Vagina (tissue), 2 donors: ENCODE measurements around the gene AREL1. TPM values are rescaled to one million over a fixed set of nuclear protein-coding genes. Genes with fewer than 3 reads are reported as not detected.

Experiments
- DNase-seq, 2 donors: peaks; one replicate each; pipeline ENCODE4 v3.0.0-alpha.2; 2017; ENCODE audit errors: extremely low spot score in 2 of 2
- H3K27ac ChIP-seq: fragments of 200-600 bp; sonication (generic); one replicate; pipeline ENCODE4 v1.5.1; 2019
- H3K27me3 ChIP-seq: fragments of 200-600 bp; sonication (generic); one replicate; pipeline ENCODE4 v1.5.1; 2019
- H3K36me3 ChIP-seq, 2 donors: fragments of 200-600 bp; sonication (generic); one replicate each; pipeline ENCODE4 v1.5.1; 2017 to 2019
- H3K4me1 ChIP-seq: fragments of 200-600 bp; sonication (generic); one replicate; pipeline ENCODE4 v1.5.1; 2019
- H3K4me3 ChIP-seq, 2 donors: fragments of 200-600 bp; sonication (generic); 1 replicate in 1 of 2; 2 replicates in 1 of 2; pipeline ENCODE4 v1.5.1; 2016 to 2019
- H3K9me3 ChIP-seq: fragments of 200-600 bp; sonication (generic); one replicate; pipeline ENCODE4 v1.5.1; 2019
- POLR2A ChIP-seq, 2 donors: fragments of 450-650 bp; IDR thresholded peaks; one replicate each; pipeline ENCODE4 v1.6.1; 2017; ENCODE audit warnings: antibody characterized with exemption in 2 of 2, mild to moderate bottlenecking in 2 of 2, moderate library complexity in 2 of 2
- POLR2AphosphoS5 ChIP-seq, 2 donors: sonication (generic); formaldehyde crosslinking; IDR thresholded peaks; one replicate each; pipeline ENCODE4 v1.9.0; 2017; ENCODE audit warnings: antibody characterized with exemption in 2 of 2, mild to moderate bottlenecking in 2 of 2, low read depth in 1 of 2; ENCODE audit not compliant: insufficient read depth in 1 of 2
- intact Hi-C: fragments of 100-400 bp; cut with DNase I; formaldehyde crosslinking; loops from one replicate; pipeline ENCODE4 v1.15.1; 2023
- total RNA-seq: library from RNA; depleted of rRNA; stranded (reverse); fragments of >200 nt; gene quantifications from one replicate; pipeline ENCODE4 v1.2.3, GENCODE V29; 2016
- TF ChIP-seq, protein P1 (sequence below), 3 experiments: fragments of 450-650 bp in 2 of 3; fragments of 200-600 bp in 1 of 3; sonication (generic) in 1 of 3; IDR thresholded peaks; one replicate each; pipeline ENCODE4 v1.5.1; 2017 to 2019; ENCODE audit warnings: antibody characterized with exemption in 3 of 3, mild to moderate bottlenecking in 2 of 3, moderate library complexity in 2 of 3

The AREL1 gene
- total RNA-seq, 1 donor from 2014 or later = 32.7 TPM

DNA sequence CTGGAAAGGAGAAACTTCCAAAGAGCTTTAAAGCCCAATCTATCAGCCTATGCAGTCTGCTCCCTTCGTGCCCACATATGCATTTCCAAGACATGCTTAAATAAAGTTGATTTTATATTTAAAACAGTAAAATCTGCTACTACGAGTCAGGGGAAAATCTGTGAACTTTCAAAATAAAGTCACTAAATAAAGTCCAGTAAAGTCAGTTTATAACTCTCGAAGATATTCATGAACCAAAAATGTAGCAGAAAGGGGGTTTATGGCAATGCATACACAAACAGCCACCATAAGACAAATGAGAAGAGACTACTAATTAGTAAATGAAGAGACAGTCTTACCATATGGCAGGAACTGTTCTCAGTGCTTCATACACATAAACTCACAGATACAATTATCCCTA, 19.7 kb downstream of the AREL1 start:
- no peak for DNase-seq
- intact Hi-C loops = no loop called here
- H3K27me3 ChIP-seq = no peaks in the 10 kb centered on the region
- no peaks in the 10 kb centered on the region for H3K4me1 ChIP-seq
- no peaks in the 10 kb centered on the region for H3K9me3 ChIP-seq
- no peak overlapping the region for H3K4me3 ChIP-seq
- H3K27ac ChIP-seq = no peak overlapping the region
- TF ChIP-seq, protein P1, sequence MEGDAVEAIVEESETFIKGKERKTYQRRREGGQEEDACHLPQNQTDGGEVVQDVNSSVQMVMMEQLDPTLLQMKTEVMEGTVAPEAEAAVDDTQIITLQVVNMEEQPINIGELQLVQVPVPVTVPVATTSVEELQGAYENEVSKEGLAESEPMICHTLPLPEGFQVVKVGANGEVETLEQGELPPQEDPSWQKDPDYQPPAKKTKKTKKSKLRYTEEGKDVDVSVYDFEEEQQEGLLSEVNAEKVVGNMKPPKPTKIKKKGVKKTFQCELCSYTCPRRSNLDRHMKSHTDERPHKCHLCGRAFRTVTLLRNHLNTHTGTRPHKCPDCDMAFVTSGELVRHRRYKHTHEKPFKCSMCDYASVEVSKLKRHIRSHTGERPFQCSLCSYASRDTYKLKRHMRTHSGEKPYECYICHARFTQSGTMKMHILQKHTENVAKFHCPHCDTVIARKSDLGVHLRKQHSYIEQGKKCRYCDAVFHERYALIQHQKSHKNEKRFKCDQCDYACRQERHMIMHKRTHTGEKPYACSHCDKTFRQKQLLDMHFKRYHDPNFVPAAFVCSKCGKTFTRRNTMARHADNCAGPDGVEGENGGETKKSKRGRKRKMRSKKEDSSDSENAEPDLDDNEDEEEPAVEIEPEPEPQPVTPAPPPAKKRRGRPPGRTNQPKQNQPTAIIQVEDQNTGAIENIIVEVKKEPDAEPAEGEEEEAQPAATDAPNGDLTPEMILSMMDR (IDR thresholded peaks at IDR 0.05) = no peak
- TF ChIP-seq POLR2A (IDR thresholded peaks at IDR 0.05) (no peak), POLR2AphosphoS5 (IDR thresholded peaks at IDR 0.05; ENCODE audit: insufficient read depth in 1 of 2, low read depth in 1 of 2) (no peak)
- peaks cover 0 to 20% of the 10 kb centered on the region in 2 donors for H3K36me3 ChIP-seq

DNA sequence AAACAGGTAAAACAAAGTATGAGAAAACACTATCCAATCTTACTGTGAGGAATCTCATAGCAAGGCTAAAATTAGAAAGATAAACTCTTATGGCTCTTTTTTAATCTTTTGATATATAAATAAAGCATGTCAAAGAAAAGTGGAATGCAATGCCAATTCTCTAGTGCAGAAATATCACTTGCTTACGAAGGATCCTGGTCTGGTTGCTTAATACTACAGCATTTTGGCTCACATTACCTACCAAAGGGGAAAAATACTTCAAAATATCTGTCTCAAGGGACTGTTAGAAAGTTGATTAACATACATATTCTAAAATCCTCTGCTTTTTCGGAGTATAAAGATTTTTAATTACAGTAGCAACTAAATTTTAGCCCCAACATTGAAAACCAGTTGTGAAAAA, 21.4 kb downstream of the AREL1 start:
- TF ChIP-seq POLR2A (IDR thresholded peaks at IDR 0.05) = no peak
- no peak for TF ChIP-seq POLR2AphosphoS5 (IDR thresholded peaks at IDR 0.05; ENCODE audit: insufficient read depth in 1 of 2, low read depth in 1 of 2)
- TF ChIP-seq, protein P1 (IDR thresholded peaks at IDR 0.05) = no peak
- no peak for DNase-seq
- Histone ChIP-seq H3K27ac (no peak overlapping the region), H3K36me3 (peaks cover 0 to 22% of the 10 kb centered on the region in 2 donors), H3K4me3 (no peak overlapping the region), H3K4me1 (no peaks in the 10 kb centered on the region), H3K27me3 (no peaks in the 10 kb centered on the region), H3K9me3 (no peaks in the 10 kb centered on the region)
- intact Hi-C loops = no loop called here

DNA sequence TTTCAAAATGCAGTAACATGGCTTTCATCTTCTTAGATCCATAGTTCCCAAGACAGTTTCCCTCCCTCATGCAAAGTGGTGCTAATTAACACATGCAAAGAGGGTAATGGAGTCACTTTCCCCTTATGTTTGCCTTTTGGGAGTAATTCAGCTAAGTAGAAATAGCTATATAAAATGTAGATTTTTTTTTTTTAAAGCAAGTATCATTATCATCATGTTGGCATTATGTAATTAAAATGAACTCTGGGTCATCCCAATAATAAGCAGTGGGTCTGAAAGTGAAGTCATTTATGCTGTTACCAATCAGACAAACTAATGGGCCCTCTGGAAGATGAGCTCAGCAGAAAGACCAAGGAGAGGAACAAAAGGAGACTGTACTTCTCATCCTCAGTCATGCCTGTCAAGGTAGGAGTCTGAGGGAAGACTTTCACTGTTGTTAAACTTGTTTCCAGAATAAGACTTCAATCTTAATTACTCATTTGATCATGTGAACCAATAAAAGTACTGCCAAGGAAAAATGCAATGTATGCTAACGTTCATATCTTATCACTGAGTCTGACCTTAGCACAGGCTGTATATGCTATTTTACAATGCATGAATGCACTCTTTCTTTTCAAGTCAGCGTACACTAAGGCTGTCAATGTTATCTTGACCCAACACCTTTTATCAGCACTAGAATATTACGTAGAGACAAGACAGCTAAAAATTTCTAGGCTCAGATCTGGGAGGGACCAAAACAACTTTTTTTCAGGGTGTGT, 26.8 kb downstream of the AREL1 start:
- DNase-seq = no peak
- Histone ChIP-seq H3K27ac (no peak overlapping the region), H3K27me3 (no peaks in the 10 kb centered on the region), H3K36me3 (peaks cover 0 to 29% of the 10 kb centered on the region in 2 donors), H3K4me1 (no peaks in the 10 kb centered on the region), H3K9me3 (no peaks in the 10 kb centered on the region), H3K4me3 (no peak overlapping the region)
- intact Hi-C loops = no loop called here
- TF ChIP-seq POLR2AphosphoS5 (IDR thresholded peaks at IDR 0.05; ENCODE audit: insufficient read depth in 1 of 2, low read depth in 1 of 2) (no peak), POLR2A (IDR thresholded peaks at IDR 0.05) (no peak)
- TF ChIP-seq, protein P1 (IDR thresholded peaks at IDR 0.05) = no peak

DNA sequence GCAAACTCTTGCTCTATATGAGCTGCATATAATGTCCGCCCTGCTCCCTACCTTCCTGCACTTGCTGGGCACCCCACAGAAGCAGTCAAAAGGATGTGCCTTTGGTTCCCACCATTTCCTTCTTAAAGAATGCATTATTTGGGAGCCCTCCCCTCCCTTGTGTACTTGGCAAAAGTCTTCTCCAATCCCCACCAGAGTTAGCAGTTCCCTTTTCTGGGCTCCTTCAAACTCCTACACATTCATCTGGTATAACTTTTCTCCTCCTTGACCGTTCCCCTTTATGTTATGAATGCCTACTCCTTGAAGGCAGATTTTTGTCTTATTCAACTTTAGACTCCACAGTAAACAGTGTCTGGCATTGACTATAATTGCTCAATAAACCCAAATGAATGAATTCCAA, 27.8 kb downstream of the AREL1 start:
- Histone ChIP-seq H3K27ac (no peak overlapping the region), H3K36me3 (peaks cover 0 to 28% of the 10 kb centered on the region in 2 donors), H3K4me1 (no peaks in the 10 kb centered on the region), H3K27me3 (no peaks in the 10 kb centered on the region), H3K4me3 (no peak overlapping the region), H3K9me3 (no peaks in the 10 kb centered on the region)
- DNase-seq = no peak
- intact Hi-C loops = no loop called here
- TF ChIP-seq POLR2AphosphoS5 (IDR thresholded peaks at IDR 0.05; ENCODE audit: insufficient read depth in 1 of 2, low read depth in 1 of 2) (no peak), POLR2A (IDR thresholded peaks at IDR 0.05) (no peak)
- TF ChIP-seq, protein P1 (IDR thresholded peaks at IDR 0.05) = no peak

DNA sequence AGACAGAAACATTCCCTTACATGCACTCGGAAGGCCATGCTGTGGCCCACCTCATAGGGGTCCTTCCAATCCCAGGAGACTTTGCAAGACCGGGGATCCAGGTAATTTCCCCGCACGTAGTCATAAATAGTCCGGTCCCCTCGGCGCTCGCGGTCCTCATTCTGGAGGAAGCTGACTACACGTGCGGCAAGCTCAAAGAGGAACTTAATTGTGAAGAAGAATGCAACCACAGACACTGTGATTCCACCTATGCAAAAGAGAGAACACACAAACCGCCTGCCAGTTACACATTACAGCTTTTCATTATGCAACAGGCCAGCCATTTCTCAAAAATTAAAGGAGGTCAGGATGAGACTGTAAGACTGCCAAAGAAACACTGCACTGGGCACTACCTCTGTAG, 28.4 kb downstream of the AREL1 start:
- Histone ChIP-seq H3K36me3 (peaks cover 0 to 24% of the 10 kb centered on the region in 2 donors), H3K27ac (no peak overlapping the region), H3K4me3 (no peak overlapping the region), H3K27me3 (no peaks in the 10 kb centered on the region), H3K9me3 (no peaks in the 10 kb centered on the region), H3K4me1 (no peaks in the 10 kb centered on the region)
- no peak for TF ChIP-seq POLR2A (IDR thresholded peaks at IDR 0.05)
- intact Hi-C loops = no loop called here
- no peak for DNase-seq
